HG02943 (cell line): ENCODE data around the gene EIF6.

Experiments used
- ATAC-seq: cut with Tn5 transposase; IDR thresholded peaks from one replicate; pipeline ENCODE4 v1.9.1; 2021; ENCODE audit warnings: mild to moderate bottlenecking, low read depth, moderate library complexity; ENCODE audit not compliant: unreplicated experiment

EIF6 gene

GRCh38 chr20:35295674-35296073 is 11.1 kb upstream of the EIF6 start:
- ATAC-seq: no peak

DNA sequence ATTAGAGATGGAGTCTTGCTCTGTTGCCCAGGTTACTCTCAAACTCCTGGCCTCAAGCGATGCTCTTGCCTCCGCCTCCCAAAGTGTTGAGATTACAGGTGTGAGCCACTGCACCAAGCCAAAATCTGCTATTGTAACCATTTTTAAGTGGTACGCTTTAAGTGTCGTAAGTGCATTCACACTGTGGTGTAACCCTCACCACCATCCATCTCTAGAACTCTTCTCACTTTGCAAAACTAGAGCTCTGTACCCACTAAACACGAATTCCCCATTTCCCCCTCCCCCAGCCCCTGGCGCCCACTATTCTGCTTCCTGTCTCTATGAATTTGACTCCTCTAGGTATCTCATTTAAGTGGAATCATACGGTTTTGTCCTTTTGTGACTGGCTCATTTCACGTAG is 10.5 kb upstream of the EIF6 start:
- no peak for ATAC-seq

GRCh38 chr20:35294293-35294685 is 9.7 kb upstream of the EIF6 start:
- ATAC-seq: no peak

GRCh38 chr20:35293303-35294292 is 9.0 kb upstream of the EIF6 start:
- no peak for ATAC-seq

- no peak for ATAC-seq
Observed at GRCh38 chr20:35292504-35293285, 8.1 kb upstream of the EIF6 start.

DNA sequence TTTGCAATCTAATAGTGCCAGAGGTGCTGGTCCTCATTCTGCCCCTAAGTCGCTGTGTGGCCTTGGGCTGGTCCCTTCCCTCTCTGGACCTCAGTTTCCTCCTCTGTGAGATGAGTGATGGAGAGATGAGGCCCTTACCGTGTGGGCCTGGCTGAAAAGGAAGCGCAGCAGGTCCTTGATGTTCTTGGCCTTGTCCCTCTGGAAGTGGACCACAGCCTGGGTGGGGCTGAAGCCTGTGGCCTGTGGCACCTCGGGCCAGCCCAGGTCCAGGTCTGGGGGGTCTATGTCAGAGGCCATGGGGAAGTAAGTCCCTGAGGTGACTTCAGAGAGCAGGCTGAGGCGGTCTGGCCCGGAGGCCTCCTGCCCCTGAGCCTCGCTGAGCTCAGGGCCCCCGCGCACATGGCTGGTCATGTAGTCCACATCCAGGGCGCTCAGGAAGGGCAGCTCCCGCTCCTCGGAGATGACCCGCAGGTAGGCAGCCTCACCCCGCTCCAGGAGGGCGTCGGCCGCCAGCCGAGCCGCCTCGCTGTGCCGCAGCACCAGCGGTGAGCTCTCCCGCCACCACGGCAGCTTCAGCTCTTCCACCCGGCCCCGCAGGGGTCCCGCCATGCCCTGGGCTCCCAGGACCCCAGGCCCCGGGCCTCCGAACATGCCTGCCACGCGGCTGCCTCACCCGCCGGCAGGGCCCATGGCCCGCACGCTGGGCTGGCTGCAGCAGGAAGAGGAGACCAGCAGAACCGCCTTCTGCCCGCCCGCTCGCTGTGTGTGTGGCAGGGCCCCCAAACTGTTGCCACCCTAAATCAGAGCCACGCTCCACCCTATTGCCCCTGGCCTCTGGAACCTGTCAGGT is 7.3 kb upstream of the EIF6 start, which contains the start of gene FAM83C:
Gene FAM83C (minus strand): TSS at position 772 of the 850 bp plus-strand sequence. CDS start 121 bp downstream, at position 651.
- ATAC-seq: no peak

DNA sequence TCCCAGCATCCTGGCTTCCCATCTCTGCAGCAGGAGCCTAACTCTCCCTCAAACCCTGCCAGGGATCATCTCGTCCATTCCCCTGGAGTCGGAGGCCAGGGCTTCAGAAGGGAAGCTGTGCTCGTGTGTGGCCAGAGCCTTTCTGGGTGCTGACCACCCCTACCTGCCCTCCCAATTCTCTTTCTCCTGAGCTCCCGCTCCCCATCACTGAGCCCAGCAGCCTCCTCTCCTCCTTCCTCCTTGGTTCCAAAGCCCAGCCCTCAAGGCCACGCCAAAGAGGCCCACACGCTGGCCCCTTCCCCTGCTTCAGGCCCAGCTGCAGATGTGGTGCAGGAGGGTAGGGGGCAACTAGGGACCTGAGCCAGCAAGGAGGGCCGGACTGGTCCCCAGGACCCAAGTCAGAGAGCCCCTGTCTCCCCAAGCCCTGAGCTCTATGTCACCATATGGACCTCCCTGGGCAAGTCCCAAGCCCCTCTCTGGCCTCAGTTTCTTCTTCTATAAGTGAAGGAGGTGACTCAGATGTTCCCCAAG is 6.4 kb upstream of the EIF6 start:
- ATAC-seq: no peak

- no peak for ATAC-seq
Observed at GRCh38 chr20:35290186-35290886, 5.8 kb upstream of the EIF6 start.

DNA sequence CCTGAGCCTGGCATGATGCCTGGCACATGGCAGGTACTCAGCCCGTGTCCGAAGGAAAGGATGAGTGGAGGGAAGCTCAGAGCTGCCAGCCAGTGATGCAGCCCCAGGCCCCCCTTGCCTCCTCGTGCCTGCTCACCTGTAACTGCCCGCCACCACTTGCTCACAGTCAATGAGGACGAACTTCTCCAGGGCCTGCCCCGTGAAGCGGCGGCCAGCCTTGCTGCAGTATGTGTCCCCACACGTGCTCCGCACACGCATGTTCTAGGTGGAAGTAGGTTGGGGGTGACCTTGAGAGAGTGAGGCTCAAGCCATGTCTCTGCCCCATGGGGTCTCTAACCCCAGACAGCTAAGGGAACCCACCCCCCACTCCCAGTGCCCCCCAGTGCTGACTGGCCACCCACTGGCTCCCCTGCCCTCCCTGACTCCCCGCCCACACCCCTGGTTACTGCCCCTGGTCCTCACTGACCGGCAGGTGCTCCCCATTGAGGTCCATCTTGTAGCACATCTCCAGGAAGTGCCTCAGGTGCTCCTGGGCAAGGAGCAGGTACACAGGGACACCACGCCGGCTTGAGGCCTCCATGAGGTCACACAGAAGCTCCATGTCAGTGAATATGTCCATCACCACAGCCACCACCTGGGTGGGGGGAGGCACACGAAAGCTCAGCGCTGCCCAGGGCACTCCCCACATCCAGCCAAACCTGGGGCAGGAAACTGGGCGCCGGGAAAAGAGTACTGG is 3.9 kb upstream of the EIF6 start:
- ATAC-seq: no peak

DNA sequence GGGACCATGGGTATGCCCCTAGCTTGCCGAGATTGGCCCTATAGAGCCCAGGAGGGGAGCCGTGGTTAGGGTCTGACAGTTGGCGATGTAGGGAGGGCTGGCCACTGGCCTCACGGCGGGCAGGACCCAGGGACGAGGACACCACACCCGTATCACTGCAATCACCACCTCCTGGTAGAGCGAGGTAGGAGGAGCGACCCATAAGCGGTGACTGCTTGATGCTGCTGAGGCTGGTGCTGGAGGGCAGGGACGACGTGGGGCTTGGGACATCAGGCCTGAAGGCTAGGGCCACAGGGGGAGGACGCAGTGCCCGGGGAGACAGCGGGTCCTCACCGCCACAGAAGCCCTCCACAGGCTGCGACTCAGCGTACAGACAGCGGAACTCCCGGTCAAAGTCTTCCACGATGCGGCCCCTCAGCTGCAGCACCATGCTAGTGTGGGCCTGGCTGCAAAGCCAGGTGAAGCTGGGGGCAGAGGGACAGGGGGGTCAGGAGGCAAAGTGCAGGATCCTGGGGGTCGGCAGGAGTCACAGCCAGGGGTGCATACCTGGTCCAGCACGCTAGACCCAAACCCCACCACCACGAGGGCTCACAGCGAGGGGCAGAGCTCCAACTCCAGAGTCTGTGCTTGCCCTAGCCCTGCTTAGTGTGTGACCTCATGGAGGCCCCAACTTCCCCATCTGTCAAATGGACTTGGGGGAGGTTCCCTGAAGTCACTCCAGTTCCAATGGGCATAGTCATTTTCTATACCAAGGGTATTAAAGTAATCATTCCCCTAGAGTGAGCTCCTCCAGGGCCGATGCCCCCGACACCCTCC is 3.1 kb upstream of the EIF6 start:
- no peak for ATAC-seq

GRCh38 chr20:35286899-35287508 is 2.4 kb upstream of the EIF6 start:
- ATAC-seq: no peak

- ATAC-seq: no peak
Observed at GRCh38 chr20:35286077-35286898, 1.7 kb upstream of the EIF6 start.

- ATAC-seq: no peak
Observed at GRCh38 chr20:35285806-35286076, 1.2 kb upstream of the EIF6 start.

DNA sequence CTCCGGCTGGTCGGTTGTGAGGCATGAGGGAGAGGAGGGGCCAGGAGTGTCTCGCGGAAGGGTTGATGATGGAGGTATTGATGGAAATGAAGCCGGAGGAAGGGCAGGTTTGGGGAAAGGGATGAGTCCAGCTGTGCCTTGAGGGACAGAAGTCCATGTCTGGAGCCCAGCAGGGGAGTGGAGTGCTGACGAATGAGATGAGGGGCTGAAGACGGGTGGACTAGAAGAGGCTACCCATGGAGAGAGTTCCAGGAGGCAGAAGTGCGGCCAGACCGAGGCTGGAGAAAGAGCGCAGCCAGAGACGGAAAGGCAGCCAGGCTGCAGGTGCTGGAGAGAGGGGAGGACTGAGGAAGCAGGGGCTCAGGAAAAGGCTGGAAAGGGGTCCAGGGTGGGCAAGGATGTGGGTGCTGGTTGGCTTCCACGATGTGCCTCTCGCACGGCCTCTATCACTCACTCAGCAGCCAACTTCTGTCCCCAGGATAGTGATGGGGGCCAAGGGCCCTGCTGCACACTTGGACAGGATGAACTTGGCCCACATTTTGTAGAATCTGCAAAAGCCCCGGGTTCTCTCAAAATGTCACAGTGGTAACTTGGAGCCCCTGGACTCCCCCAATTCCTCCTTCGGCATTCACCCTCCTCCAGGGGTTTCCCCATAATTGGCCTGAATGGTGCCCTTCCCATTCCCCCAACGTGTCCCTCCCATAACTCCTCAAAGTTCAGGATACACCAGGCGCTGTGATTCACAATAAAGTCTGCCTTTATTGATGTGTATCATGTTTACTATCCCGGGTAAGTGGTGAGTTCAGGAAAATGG is 627 bp upstream of the EIF6 start:
- ATAC-seq: no peak

DNA sequence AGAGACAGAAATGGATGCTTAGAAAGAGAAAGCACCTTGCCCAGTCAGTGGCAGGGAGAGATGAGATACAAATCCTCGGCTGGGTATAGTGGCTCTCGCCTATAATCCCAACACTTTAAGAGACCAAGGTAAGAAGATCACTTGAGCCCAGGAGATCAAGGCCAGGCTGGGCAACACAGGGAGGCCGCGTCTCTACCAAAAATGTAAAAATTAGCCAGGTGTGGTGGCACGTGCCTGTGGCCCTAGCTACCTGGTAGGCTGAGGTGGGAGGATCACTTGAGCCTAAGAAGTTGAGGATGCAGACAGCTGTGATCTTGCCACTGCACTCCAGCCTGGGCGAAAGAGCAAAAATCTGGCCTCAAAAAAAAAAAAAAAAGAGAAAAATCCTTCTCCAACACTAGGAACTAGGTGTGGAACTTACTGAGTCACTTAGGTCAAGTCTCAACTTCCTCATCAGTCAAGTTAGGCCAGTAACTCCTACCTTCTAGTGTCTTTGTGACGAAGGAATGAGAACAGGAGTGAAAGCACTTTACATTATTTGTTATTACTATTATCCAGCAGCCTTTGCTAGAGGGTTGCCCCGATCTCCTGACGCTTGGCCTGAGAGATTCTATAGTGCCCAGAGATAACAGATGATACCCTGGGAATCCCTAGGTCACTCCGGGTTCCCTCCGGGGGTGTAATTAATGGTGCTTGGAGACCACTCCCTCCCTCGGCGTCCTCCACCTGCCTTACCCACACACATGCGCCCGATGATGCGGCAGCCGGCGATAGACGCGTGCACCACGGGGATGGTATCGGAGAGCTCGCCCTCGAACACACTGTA is 918 bp downstream of the EIF6 start:
- no peak for ATAC-seq
